ENCODE data around the gene TMEM184C.

- no peak for TF ChIP-seq EZH2 (IDR thresholded peaks at IDR 0.05; ENCODE audit: borderline replicate concordance, low read depth, low read length, poor library complexity, severe bottlenecking)
- no peak for TF ChIP-seq CTCF (conservative IDR thresholded peaks at IDR 0.05; ENCODE audit: low read depth, low read length)
Measured at GRCh38 chr4:147599769-147600168, 17.4 kb upstream of the TMEM184C start.
